Adrenal gland (tissue), 5 donors: ENCODE measurements around the gene KLHL22.

Experiments
- POLR2A ChIP-seq, 2 donors: fragments of 450-650 bp; IDR thresholded peaks; one replicate each; pipeline ENCODE4 v1.6.1; 2017; ENCODE audit warnings: antibody characterized with exemption in 2 of 2, mild to moderate bottlenecking in 2 of 2, moderate library complexity in 1 of 2
- TF ChIP-seq, protein P1 (sequence below), 6 experiments: fragments of 450-650 bp in 4 of 6; fragments of 200-600 bp in 2 of 6; sonication (generic) in 1 of 6; IDR thresholded peaks; 1 replicate in 5 of 6; 2 replicates in 1 of 6; pipeline versions ENCODE4 v1.5.1 to v1.8.0; 2016 to 2021; ENCODE audit warnings: antibody characterized with exemption in 6 of 6, mild to moderate bottlenecking in 2 of 6, moderate library complexity in 1 of 6
- donor health status: DM: no; HTN: no; CAD: no.

DNA sequence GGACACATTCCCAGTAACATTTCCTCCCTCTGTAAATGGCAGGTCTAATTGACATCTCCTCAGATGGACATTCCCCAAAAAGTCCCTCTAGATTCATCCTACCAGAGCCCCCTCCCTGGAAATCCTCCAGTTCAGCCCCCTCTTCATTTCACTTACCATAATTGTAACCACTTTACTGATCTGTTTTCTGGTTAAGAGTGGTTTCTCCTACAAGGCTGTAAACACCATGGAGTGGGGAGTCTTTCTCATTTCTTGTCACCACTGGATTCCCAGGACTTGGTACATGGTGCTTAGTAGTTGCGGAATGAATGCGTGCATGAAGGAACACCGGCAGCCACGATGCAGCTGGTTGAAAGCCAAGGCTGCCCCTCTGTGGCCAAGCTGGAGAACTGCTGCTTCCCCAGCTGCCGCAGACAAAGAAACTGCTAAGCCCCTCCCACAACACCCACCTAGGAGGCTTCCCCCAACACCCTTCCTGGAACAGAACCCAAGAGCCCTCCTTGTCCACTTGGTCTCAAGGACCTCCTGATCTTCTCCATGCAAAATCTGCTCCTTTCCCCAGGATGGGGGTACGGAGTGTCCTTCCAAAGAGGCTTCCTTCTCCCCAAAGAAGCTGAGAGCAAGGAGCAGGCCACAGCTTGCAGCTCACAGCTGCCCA, 39.4 kb downstream of the KLHL22 start:
- TF ChIP-seq, protein P1, sequence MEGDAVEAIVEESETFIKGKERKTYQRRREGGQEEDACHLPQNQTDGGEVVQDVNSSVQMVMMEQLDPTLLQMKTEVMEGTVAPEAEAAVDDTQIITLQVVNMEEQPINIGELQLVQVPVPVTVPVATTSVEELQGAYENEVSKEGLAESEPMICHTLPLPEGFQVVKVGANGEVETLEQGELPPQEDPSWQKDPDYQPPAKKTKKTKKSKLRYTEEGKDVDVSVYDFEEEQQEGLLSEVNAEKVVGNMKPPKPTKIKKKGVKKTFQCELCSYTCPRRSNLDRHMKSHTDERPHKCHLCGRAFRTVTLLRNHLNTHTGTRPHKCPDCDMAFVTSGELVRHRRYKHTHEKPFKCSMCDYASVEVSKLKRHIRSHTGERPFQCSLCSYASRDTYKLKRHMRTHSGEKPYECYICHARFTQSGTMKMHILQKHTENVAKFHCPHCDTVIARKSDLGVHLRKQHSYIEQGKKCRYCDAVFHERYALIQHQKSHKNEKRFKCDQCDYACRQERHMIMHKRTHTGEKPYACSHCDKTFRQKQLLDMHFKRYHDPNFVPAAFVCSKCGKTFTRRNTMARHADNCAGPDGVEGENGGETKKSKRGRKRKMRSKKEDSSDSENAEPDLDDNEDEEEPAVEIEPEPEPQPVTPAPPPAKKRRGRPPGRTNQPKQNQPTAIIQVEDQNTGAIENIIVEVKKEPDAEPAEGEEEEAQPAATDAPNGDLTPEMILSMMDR (IDR thresholded peaks at IDR 0.05), result peak; percentile 67 to 91 (median 86)
- TF ChIP-seq POLR2A (IDR thresholded peaks at IDR 0.05), result no peak
